Measurements from ENCODE around the gene STRN4. TPM values are rescaled to one million over a fixed set of nuclear protein-coding genes. Genes with fewer than 3 reads are reported as not detected.

The STRN4 gene
- total and polyA plus RNA-seq, 12 donors = 43.3 to 63.3 (median 50.3) TPM

DNA sequence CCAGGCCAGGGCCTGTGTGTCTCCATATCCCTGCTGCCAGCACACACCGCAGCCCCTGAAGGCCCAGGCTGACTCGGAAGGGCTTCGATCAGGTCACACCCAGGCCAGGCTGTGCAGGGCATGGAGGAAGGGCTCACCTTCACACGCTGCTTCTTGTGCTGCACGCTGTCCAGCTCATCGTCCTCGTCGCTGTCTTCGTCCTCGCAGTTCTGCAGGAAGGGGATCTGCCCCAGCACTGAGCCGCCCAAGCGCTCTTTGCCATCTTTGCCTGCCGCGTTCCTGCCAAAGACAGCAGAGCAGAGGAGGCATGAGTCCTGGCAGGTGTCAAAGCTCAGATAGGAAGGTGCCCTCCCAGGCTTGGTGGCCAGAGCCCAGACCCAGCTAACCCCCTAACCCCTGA is 15.7 kb downstream of the STRN4 start:
- 94 to 97% methylated on average over 14 of the region's 14 CpGs for WGBS, 2 donors
- Histone ChIP-seq H3K27me3 (no peaks in the 10 kb centered on the region), H3K36me3 (peaks cover 0 to 100% (median 80%) of the 10 kb centered on the region in 9 donors), H3K4me1 (peaks cover 9 to 66% (median 36%) of the 10 kb centered on the region in 9 donors), H3K27ac (no peak overlapping the region), H3K4me3 (no peak overlapping the region), H3K9me3 (no peaks in the 10 kb centered on the region)
- TF ChIP-seq, protein P1, sequence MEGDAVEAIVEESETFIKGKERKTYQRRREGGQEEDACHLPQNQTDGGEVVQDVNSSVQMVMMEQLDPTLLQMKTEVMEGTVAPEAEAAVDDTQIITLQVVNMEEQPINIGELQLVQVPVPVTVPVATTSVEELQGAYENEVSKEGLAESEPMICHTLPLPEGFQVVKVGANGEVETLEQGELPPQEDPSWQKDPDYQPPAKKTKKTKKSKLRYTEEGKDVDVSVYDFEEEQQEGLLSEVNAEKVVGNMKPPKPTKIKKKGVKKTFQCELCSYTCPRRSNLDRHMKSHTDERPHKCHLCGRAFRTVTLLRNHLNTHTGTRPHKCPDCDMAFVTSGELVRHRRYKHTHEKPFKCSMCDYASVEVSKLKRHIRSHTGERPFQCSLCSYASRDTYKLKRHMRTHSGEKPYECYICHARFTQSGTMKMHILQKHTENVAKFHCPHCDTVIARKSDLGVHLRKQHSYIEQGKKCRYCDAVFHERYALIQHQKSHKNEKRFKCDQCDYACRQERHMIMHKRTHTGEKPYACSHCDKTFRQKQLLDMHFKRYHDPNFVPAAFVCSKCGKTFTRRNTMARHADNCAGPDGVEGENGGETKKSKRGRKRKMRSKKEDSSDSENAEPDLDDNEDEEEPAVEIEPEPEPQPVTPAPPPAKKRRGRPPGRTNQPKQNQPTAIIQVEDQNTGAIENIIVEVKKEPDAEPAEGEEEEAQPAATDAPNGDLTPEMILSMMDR (IDR thresholded peaks at IDR 0.05) = no peak
- ATAC-seq = no peak
- intact Hi-C loops (cut with DNase I) = no loop called here
- DNase-seq = no peak

DNA sequence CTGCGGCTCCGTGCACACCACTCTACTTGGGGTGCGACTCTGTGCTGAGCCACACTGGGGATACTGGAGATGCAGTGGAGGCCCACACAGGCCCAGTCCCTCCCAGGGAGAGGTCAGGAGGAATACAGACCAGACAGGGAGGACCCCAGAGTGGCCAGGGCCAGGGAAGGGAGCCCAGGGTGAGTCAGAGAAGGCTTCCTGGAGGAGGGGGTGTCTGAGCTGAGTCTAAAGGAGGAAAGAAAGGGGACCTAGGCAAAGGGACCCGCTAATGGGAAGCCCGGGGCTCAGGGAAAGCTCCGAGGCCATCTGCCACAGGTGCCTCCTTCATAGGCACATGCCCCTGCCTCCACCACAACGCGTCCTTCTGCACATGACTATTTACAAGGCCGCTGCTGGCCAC is 16.1 kb downstream of the STRN4 start:
- TF ChIP-seq, protein P1 (IDR thresholded peaks at IDR 0.05) = no peak
- Histone ChIP-seq H3K4me3 (no peak overlapping the region), H3K9me3 (no peaks in the 10 kb centered on the region), H3K27ac (no peak overlapping the region), H3K27me3 (no peaks in the 10 kb centered on the region), H3K4me1 (peaks cover 9 to 64% (median 34%) of the 10 kb centered on the region in 9 donors), H3K36me3 (peaks cover 0 to 100% (median 80%) of the 10 kb centered on the region in 9 donors)
- ATAC-seq (no peak), DNase-seq (no peak)
- 96% methylated on average over 9 of the region's 9 CpGs for WGBS, 2 donors
- intact Hi-C loops (cut with DNase I) = no loop called here

DNA sequence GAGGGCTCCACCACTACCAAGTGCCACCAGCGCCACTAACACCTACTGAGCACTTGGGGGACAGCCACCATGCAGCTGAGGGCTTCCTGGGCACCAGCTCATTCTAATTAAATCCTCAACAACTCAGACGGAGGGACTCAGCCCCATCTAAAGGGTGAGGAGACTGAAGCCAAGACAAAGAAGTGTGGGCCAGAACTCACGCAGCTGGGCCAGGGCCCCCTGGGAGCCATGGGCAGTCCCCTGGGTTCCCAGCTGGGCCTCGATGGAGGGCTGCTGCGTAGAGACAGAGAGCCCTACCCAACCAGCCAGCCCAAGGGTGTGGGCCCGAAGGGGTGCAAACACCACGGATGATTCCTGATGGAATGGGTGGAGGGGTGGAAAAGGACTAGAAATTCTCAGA is 16.6 kb downstream of the STRN4 start:
- intact Hi-C loops (cut with DNase I) = loop anchor here in 6 of 10 donors (1.0 to 2.0 kb wide), 2 partner anchors 25 to 26 kb away; no protein-coding TSS in a partner anchor
- no peak for DNase-seq
- no peaks in the 10 kb centered on the region for H3K9me3 ChIP-seq
- TF ChIP-seq, protein P1 (IDR thresholded peaks at IDR 0.05) = no peak
- no peaks in the 10 kb centered on the region for H3K27me3 ChIP-seq
- no peak overlapping the region for H3K27ac ChIP-seq
- peaks cover 0 to 100% (median 85%) of the 10 kb centered on the region in 9 donors for H3K36me3 ChIP-seq
- peaks cover 9 to 64% (median 32%) of the 10 kb centered on the region in 9 donors for H3K4me1 ChIP-seq
- no peak for ATAC-seq
- WGBS, 2 donors = 82 to 88% methylated on average over 7 of the region's 7 CpGs
- no peak overlapping the region for H3K4me3 ChIP-seq

GRCh38 chr19:46728693-46729339 is 17.4 kb downstream of the STRN4 start:
- DNase-seq (peak; percentile 77 to 84), ATAC-seq (peak; percentile 66 to 90 (median 81))
- H3K4me3 ChIP-seq = peak overlapping the region in 2 of 10 donors; percentile 12 to 38
- intact Hi-C loops (cut with DNase I) = loop anchor here in 8 of 10 donors (1.0 to 2.0 kb wide), 4 partner anchors 16 to 26 kb away; no protein-coding TSS in a partner anchor
- TF ChIP-seq, protein P1 (IDR thresholded peaks at IDR 0.05) = peak; percentile 87 to 98 (median 95)
- H3K27me3 ChIP-seq = no peaks in the 10 kb centered on the region
- peaks cover 9 to 64% (median 32%) of the 10 kb centered on the region in 9 donors for H3K4me1 ChIP-seq
- WGBS, 2 donors = 37 to 38% methylated on average over 20 of the region's 20 CpGs
- peak overlapping the region in 9 of 10 donors; percentile 23 to 84 (median 77) for H3K27ac ChIP-seq
- peaks cover 0 to 100% (median 87%) of the 10 kb centered on the region in 9 donors for H3K36me3 ChIP-seq
- H3K9me3 ChIP-seq = no peaks in the 10 kb centered on the region
